ENCODE data around the gene ZBTB12. TPM values are rescaled to one million over a fixed set of nuclear protein-coding genes. Genes with fewer than 3 reads are reported as not detected.

Gene ZBTB12
- total and polyA plus RNA-seq, 2 of the 13 experiments (the other 11 are each of a cell fraction or from before 2014, with no cell fraction given), result 4.8 to 6.0 TPM

GRCh38 chr6:31888276-31889258 lies 13.3 kb downstream of the ZBTB12 start (continued):
- TF ChIP-seq ZNF687 (CRISPR knock-in tag; IDR thresholded peaks at IDR 0.05) (peak; percentile 52), MLLT10 (CRISPR knock-in tag; IDR thresholded peaks at IDR 0.05) (no peak), ARNT2 (CRISPR knock-in tag; IDR thresholded peaks at IDR 0.05; ENCODE audit: low read depth) (no peak), FOSL2 (CRISPR knock-in tag; IDR thresholded peaks at IDR 0.05) (peak; percentile 25; the same call in 1 of the 2 replicates), ARID2 (CRISPR knock-in tag; IDR thresholded peaks at IDR 0.05; ENCODE audit: borderline replicate concordance) (no peak), MED1 (CRISPR knock-in tag; IDR thresholded peaks at IDR 0.05) (0 out of 2 replicates have a peak, but pooled peaks have one; percentile 12), EZH2 (conservative IDR thresholded peaks at IDR 0.05; ENCODE audit: low read depth, low read length) (no peak), ZNF891 (CRISPR knock-in tag; IDR thresholded peaks at IDR 0.05) (peak; percentile 62; the same call in 1 of the 2 replicates), AGO2 (optimal IDR thresholded peaks at IDR 0.05; ENCODE audit: low read depth, low read length) (peak; percentile 58), CAMTA2 (CRISPR knock-in tag; IDR thresholded peaks at IDR 0.05; ENCODE audit: borderline replicate concordance) (no peak), ZNF619 (CRISPR knock-in tag; IDR thresholded peaks at IDR 0.05) (0 out of 2 replicates have a peak, but pooled peaks have one; percentile 10), SP2 (CRISPR knock-in tag; IDR thresholded peaks at IDR 0.05) (no peak)
- TF ChIP-seq, protein P1, sequence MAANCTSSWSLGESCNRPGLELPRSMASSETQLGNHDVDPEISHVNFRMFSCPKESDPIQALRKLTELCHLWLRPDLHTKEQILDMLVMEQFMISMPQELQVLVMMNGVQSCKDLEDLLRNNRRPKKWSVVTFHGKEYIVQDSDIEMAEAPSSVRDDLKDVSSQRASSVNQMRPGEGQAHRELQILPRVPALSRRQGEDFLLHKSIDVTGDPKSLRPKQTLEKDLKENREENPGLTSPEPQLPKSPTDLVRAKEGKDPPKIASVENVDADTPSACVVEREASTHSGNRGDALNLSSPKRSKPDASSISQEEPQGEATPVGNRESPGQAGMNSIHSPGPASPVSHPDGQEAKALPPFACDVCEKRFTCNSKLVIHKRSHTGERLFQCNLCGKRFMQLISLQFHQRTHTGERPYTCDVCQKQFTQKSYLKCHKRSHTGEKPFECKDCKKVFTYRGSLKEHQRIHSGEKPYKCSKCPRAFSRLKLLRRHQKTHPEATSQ (CRISPR knock-in tag; IDR thresholded peaks at IDR 0.05; ENCODE audit: borderline replicate concordance), result no peak

All from HepG2 (cell line).